Stimulated activated CD4-positive, alpha-beta T cell treated with anti-CD3 and anti-CD28 coated beads, Interleukin-1b, Interleukin-23, amount 100 ng/mL, for 24 hours (primary cell): ENCODE data around the gene BMPR1B.

Experiments used
- DNase-seq, 4 experiments: peaks; one replicate each; pipeline ENCODE4 v3.0.0-alpha.2; 2020; ENCODE audit warnings: low read depth in 4 of 4, low spot score in 1 of 4

Gene BMPR1B

GRCh38 chr4:95085124-95085833 lies 327.5 kb downstream of the BMPR1B start:
- no peak for DNase-seq

- DNase-seq: no peak
These were observed 328.8 kb downstream of the BMPR1B start for GRCh38 chr4:95086551-95086950.

DNA sequence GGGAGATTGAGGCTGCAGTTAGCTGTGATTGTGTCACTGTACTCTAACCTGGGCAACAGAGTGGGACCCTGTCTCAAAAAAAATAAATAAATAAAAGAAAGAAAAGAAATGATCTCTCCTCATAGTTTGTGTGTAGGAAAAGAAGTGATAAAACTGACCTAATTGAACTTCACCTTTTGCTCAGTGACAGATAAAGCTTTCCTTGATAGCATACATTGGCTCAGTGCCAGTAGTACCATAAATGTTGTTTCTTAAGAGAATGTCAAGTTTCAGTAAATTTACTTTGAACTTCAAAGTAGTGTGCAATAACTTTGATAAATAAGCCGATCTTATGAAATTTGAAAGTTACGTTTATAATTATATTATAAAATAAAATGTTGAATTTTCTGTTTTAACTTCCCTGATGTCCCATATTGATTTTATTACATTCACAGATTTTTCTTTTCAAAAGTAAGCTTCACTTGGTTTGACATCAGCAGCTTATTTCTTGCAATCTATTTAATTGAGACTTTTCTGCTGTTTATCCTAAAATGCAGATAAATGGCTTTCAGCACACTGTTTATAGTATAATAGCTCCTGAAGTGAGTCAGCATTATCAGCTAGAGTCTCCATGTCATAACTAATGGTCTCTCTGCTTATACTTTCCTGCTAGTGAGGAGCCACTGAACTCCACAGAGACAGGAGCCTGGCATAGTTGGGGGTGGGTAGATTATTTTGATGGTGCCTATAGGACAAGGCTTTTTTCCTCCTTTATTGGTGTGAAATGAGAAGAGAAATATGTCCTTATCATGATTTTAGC lies 330.1 kb downstream of the BMPR1B start:
- DNase-seq: no peak

DNA sequence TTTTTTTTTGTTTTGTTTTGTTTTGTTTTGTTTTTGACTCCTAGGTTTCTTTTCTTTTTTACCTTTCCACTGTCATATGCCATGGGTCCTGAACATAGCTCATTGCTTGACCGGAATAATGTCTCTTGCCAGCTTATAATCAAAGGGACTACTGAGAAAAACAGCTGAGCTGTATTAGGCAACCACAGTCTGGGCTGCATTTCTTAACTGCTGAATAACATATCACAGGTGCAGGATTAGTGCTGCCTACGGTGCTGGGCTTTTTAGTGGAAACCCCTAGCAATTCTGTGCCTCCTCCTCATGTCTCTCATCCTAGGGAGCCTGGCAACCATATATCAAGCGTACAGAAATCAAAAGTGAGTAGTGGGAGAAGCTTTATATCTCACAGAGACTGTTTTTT lies 333.5 kb downstream of the BMPR1B start:
- no peak for DNase-seq

GRCh38 chr4:95092766-95093165 lies 335.0 kb downstream of the BMPR1B start:
- DNase-seq: no peak

DNA sequence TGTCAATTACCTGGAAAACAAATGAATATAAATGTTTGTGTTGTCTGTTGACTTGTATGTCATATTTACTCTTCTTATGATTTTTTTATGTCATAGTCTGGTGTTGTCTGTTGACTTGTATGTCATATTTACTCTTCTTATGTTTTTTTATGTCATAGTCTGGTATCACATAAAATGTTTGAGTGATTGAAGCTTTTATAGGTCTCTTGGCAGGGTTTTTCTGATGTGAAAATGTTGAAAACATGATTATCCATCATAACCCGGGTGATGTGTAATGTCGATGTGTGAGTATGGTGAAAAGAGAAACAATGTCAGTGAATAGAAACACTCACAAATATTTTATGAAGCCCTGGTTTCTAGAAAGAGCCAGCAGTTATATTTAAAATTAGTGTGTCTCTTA lies 335.7 kb downstream of the BMPR1B start:
- no peak for DNase-seq

DNA sequence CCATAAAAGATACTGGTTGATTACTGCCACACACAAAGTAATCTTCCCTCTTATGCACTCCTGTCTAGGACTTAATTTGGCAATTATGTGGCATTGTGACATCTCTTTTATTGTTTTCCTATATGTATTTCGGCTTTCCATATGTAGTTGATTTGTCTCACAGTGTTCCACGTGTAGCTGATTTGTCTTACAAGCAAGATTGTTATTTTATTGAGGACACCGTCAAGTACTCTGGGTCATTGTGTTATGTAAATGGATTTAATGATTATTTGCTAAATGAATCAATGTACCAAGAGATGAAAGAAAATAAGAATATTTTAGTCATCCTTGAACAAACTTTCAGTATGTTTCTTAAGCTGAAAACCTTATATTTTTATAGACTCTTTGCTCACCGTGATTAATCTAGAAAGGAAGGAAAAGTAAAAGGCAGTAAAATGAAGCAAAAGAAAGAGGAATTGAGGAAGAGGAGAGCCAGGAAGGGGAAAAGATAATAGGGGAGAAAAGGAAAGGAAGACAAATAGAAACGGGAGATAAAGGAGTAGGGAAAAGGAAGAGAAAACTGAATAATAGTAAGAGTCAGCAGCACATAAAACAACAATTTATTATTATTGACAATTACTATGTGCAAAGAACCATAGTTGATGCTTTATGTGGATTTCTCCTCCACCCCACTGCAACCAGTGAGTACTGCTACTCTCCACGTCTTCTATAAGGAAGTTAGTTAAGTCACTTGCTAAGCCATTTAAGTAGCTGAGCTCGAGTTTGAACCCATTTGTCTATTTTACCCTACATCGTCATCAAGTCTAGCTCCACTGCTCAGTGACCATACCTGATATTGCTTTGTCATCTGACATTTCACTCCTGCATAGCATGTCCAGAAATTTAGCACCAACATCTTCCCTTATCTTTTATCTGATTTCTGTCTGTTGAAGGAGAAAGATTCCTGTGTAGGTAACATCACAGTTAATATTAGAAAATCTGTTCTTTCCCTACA lies 336.5 kb downstream of the BMPR1B start:
- DNase-seq: no peak

GRCh38 chr4:95095348-95095974 lies 337.7 kb downstream of the BMPR1B start:
- no peak for DNase-seq

DNA sequence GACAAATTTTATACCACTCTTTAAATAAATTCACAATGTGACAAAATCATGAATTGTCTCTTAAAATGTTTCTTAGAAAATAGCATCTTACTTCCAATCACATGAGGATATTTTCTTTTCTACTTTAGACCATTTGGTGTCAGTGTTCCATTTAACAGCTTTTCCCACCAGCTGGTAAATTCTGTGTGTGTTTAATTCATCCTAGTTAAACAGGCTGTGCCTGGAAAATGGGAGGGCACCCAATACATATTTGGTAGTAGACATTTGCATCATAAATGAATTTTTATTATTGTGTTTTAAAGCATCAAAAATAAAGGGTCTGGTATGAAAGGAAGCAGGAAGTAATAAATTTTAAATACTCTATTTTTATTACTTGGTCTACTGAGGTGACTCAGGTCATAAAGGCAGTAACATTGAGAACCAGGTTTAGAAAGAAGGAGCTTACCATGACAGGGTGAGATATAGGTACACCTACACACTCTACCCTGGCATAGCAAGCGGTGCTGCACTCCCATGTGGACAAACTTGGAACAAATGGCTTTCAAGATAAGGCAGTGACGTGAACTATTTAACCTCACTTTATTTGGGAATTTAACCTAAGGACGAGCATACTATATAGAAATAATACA lies 344.5 kb downstream of the BMPR1B start:
- no peak for DNase-seq

- DNase-seq: no peak
These were observed 347.4 kb downstream of the BMPR1B start for GRCh38 chr4:95105112-95105511.

DNA sequence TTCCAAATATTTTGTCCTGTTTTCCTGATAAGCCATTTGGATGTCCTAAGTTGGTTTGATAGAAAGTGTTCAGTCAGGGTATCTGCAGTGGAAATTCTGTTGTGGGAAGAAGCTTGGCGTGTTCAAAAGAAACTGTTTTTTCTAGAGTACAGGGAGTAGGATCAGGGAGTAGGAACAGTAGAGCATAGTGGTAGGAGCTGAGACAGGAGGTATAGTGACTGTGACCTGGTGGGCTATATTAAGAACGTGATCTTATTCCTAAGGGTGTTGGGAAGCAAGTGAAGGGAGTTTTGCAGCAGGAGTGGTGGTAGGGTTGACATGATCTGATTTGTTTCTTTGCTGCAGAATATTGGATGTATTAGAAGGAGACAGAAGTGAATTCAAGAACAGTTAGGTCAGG lies 348.2 kb downstream of the BMPR1B start:
- no peak for DNase-seq

DNA sequence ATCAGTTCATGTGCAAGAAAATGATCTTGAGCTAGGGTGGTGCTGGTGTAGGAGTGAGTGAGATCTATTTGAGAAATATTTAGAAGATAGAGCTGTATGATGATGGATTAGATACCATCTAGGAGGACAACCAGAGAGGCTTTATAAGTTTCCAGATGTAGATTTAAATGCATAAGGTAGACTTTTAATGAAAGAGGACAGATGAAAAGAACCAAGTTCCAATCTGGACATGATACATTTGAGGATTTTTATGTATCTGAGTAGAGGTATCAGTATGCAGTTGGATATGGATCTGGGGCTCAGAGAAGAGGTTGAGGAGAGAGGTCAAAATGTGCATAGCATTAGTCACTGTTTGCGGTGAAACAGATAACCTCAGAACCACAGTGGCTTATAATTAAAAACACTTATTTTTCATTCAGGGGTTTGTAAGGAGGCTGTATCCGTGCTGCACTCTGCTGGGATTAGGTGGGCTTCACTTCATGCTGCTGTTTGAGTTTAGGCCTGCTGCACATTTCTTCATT lies 348.7 kb downstream of the BMPR1B start:
- DNase-seq: no peak

DNA sequence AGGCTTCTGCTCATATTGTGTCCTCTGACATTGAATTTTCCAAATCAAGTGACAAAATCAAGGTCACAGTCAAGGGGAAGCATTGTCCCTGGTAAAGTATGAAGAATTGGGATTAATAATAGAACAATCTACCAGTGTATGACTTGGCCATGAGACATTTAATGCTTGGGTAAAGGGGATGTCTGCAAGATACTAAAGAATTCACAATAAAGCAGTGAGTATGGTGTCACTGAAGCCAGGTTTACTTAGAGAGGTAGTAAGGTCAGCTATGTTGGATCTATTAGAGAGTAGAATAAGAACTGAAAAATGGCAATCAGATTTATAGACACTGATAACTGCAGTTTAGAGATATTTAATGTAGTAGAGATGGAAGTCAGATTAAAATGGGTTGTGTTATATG lies 349.2 kb downstream of the BMPR1B start:
- no peak for DNase-seq

DNA sequence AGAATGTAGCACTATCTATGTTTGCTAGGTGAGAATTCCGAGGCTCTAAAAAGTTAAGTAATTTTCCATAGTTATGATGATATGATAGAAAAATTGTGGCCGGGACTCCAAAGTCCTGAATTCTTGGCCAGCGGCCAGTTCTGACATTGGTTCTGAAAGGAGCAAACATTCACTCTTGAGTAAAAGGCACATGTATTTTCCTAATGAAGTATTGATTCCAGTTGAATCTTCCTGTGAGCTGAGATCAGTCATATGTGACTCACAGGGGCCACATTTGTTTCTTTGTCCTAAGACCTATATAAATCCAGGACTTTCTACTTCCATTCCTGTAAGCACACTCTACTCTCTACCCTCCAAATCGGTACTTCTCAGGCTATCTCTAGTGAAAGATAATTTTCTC lies 349.9 kb downstream of the BMPR1B start:
- no peak for DNase-seq

GRCh38 chr4:95108883-95109421 lies 351.2 kb downstream of the BMPR1B start:
- no peak for DNase-seq

DNA sequence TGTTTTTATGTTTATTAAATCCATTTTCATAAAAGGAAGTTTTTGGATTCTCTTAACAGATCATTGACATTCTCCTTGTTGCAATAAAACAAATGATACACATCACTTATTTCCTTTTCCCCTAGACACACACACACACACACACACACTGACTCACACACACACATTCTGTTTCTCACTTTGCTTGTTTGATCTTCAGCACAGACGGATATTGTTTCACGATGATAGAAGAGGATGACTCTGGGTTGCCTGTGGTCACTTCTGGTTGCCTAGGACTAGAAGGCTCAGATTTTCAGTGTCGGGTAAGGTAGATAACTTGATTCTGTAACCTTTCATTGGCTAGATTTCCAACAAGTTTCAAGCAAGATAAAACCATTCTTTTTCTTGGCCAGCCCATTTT lies 356.8 kb downstream of the BMPR1B start:
- no peak for DNase-seq

GRCh38 chr4:95118497-95118896 lies 360.7 kb downstream of the BMPR1B start:
- no peak for DNase-seq

DNA sequence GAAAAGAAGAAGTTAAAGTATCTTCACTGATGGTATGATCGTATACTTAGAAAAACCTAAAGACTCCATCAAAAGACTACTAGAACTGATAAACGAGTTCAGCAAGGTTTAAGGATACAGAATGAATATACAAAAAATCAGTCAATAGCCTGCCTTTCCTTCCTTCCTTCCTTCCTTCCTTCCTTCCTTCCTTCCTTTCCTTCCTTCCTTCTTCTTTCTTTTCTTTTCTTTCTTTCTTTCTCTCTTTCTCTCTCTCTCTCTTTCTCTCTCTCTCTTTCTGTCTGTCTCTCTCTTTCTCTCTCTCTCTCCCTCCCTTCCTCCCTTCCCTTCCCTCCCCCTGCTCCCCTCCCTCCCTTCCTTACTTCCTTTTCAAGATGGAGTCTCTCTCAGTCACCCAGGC lies 362.7 kb downstream of the BMPR1B start:
- no peak for DNase-seq

- no peak for DNase-seq
These were observed 364.2 kb downstream of the BMPR1B start for GRCh38 chr4:95122001-95122400.

- DNase-seq: no peak
These were observed 367.2 kb downstream of the BMPR1B start for GRCh38 chr4:95124906-95125504.
